ENCODE data around the gene SLC35D3.
"Not testable (repeated sequence)": the region's sequence is repeated elsewhere in the genome, so short reads cannot be mapped to it uniquely, and the experiment has no call there.

Gene SLC35D3

GRCh38 chr6:136968837-136969236 is 46.7 kb downstream of the SLC35D3 start:
- DNase-seq, result no peak

GRCh38 chr6:136969433-136969832 is 47.3 kb downstream of the SLC35D3 start:
- no peak for DNase-seq

DNA sequence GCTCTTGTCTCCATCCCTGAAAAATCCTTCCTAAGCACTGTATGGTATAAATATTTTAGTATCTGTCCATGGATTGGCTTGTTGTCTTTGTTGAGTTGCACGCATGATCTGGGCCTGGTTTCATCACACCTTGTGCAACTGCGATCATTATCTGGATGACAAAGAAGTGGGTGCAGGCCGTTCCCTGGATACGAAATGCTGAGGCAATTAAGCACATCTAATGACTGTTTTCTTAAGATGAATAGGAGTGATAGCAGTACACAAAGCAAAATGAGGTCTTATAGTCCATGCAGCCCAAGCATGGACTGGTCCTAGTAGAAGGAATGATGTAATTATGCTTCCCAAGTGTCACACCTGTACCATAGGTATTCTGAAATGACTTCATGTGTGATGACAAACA is 47.8 kb downstream of the SLC35D3 start:
- DNase-seq, result no peak

DNA sequence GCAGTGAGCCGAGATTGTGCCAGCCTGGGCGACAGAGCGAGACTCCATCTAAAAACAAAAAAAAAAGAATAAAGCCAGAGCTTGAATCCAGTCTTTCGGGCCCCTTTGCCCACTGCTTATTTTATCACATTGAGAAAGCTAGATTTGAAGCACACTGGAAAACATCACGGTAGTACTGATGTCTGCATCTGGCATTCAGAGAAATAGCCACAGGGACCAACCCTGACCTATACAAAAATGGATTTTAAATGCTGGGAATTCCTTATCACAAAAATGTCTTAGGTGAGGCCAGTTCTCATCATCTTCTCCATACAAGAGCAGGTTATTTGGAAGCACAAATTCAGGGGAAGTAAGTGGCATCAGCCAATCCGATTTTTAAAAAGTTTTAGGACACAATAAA is 49.5 kb downstream of the SLC35D3 start:
- no peak for DNase-seq

DNA sequence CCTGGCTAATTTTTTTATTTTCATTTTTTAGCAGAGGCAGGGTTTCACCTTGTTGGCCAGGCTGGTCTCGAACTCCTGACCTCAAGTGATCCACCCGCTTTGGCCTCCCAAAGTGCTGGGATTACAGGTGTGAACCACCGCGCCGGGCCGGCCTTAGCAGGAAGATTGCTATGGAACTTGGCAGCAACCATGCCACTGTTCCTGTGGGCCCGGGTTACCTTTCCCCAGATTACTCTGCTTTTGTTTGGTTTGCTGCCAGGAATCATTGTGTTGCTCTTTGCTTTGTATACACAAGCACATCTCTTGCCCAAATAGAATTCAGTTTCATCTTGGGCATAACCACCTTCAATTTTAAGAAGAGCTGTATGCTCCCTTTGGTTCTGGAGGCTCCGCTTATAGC is 51.7 kb downstream of the SLC35D3 start:
- not testable (repeated sequence) for DNase-seq
